Measurements from ENCODE around the gene EGFLAM. TPM values are rescaled to one million over a fixed set of nuclear protein-coding genes. Genes with fewer than 3 reads are reported as not detected.

Gene EGFLAM
- total RNA-seq, 1 donor, result 11.2 TPM

DNA sequence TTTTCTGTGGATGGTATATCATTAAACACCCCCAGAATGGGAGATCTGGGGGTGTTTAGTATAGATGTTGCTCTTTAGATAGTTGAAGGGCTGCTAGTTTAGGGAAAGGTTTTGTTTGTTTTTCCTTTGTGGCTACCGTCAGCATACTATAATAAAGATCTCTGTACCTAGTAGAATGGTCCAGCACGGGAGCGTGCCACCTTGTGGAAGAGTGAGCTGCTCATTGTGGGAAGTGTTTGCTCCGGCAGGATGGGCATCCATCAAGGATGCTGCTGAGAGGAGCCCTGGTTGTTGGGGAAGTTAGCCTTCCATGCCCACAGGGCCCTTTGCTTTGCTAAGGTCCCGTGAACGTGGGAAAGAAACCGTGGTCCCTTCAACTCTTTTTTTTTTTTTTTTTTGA is 185.0 kb downstream of the EGFLAM start:
- TF ChIP-seq, protein P1, sequence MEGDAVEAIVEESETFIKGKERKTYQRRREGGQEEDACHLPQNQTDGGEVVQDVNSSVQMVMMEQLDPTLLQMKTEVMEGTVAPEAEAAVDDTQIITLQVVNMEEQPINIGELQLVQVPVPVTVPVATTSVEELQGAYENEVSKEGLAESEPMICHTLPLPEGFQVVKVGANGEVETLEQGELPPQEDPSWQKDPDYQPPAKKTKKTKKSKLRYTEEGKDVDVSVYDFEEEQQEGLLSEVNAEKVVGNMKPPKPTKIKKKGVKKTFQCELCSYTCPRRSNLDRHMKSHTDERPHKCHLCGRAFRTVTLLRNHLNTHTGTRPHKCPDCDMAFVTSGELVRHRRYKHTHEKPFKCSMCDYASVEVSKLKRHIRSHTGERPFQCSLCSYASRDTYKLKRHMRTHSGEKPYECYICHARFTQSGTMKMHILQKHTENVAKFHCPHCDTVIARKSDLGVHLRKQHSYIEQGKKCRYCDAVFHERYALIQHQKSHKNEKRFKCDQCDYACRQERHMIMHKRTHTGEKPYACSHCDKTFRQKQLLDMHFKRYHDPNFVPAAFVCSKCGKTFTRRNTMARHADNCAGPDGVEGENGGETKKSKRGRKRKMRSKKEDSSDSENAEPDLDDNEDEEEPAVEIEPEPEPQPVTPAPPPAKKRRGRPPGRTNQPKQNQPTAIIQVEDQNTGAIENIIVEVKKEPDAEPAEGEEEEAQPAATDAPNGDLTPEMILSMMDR (IDR thresholded peaks at IDR 0.05; ENCODE audit: extremely low read depth, low read depth, low read length), result no peak
- no peaks in the 10 kb centered on the region for H3K9me3 ChIP-seq (ENCODE audit: low read depth, low read length)
- no peak overlapping the region for H2AFZ ChIP-seq (ENCODE audit: low read length)
- peak; percentile 64 for DNase-seq (ENCODE audit: insufficient read length, low spot score, missing footprints)
- peaks cover 13% of the 10 kb centered on the region for H3K79me2 ChIP-seq (ENCODE audit: insufficient read depth, low read length)
- H3K36me3 ChIP-seq (ENCODE audit: insufficient read depth, low read length), result peaks cover 3% of the 10 kb centered on the region
- H3K4me1 ChIP-seq (ENCODE audit: insufficient read depth, low read length), result peaks cover 9% of the 10 kb centered on the region
- H4K20me1 ChIP-seq (ENCODE audit: insufficient read depth, low read length), result no peaks in the 10 kb centered on the region
- no peak overlapping the region for H3K4me2 ChIP-seq (ENCODE audit: insufficient read depth, low read length)
- H3K27me3 ChIP-seq (ENCODE audit: insufficient read depth, low read length), result no peaks in the 10 kb centered on the region
- no peak overlapping the region for H3K4me3 ChIP-seq (ENCODE audit: insufficient read depth, low read length)
- no peak overlapping the region for H3K27ac ChIP-seq (ENCODE audit: low read depth, low read length)

DNA sequence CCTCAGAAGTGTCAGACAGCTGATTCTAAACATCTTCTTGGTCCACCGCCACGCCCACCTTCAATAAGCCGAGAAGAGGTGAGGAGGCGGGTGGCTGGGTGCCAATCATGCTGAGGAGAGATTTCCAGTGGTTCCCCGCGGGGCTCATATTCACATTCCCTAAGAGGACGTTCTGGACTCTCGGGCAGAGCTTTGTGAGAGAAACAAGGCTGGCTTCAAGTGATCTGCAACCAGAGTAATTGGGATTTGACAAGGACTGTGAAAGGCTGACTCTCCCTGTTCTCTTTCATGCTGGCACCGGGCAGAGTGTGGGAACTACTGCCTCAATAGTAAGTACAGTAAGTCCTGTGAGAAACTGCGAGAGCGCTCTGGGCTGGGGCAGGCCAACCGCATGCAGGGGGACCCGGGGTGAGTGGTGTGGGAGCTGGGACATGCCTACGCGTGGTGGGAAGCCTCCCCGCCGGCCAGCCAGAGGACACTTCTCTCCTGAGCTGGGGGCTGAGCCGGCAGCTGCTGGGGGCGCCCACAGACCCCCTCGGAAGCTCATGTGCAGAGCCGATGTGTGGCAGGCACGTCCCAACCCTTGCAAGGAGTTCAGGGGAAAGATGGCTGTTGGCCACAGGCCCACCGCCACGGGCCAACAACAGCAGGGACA is 187.1 kb downstream of the EGFLAM start:
- peaks cover 22% of the 10 kb centered on the region for H3K36me3 ChIP-seq (ENCODE audit: insufficient read depth, low read length)
- H3K4me2 ChIP-seq (ENCODE audit: insufficient read depth, low read length), result peak overlapping the region; percentile 84
- H3K27ac ChIP-seq (ENCODE audit: low read depth, low read length), result peak overlapping the region; percentile 91
- H4K20me1 ChIP-seq (ENCODE audit: insufficient read depth, low read length), result no peaks in the 10 kb centered on the region
- H3K27me3 ChIP-seq (ENCODE audit: insufficient read depth, low read length), result no peaks in the 10 kb centered on the region
- TF ChIP-seq, protein P1 (IDR thresholded peaks at IDR 0.05; ENCODE audit: extremely low read depth, low read depth, low read length), result no peak
- peak overlapping the region; percentile 86 for H3K4me3 ChIP-seq (ENCODE audit: insufficient read depth, low read length)
- H2AFZ ChIP-seq (ENCODE audit: low read length), result peak overlapping the region; percentile 91
- H3K79me2 ChIP-seq (ENCODE audit: insufficient read depth, low read length), result peaks cover 13% of the 10 kb centered on the region
- H3K9me3 ChIP-seq (ENCODE audit: low read depth, low read length), result no peaks in the 10 kb centered on the region
- DNase-seq (ENCODE audit: insufficient read length, low spot score, missing footprints), result peak; percentile 80
- peaks cover 9% of the 10 kb centered on the region for H3K4me1 ChIP-seq (ENCODE audit: insufficient read depth, low read length)

DNA sequence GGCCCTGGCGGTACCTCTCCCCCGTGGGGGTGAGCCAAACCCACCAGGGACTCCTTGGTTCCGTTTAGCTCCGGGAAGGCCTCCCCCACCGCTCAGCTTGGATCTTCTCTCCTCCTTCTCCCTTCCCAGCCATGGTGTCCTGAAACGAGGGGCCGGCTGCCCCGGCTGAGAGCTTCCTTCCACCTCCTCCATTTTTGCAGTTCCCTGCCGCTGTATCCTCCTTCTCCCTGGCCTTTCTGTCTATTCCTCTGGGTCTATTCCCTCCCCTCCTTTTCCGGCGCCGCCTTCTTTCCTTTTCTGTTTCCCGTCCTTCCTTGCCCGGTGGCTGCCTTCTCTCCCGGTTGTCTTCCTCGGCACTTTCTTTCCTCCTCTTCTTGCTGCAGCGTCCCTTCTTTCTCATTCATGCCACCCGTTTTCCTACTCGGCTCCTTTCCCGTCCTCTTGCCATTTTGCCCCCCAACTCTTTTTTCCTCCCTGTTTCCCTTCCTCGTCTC is 187.7 kb downstream of the EGFLAM start:
- DNase-seq (ENCODE audit: insufficient read length, low spot score, missing footprints), result peak; percentile 54
- no peaks in the 10 kb centered on the region for H4K20me1 ChIP-seq (ENCODE audit: insufficient read depth, low read length)
- H3K4me3 ChIP-seq (ENCODE audit: insufficient read depth, low read length), result peak overlapping the region; percentile 86
- peaks cover 13% of the 10 kb centered on the region for H3K79me2 ChIP-seq (ENCODE audit: insufficient read depth, low read length)
- H2AFZ ChIP-seq (ENCODE audit: low read length), result peak overlapping the region; percentile 91
- peak overlapping the region; percentile 84 for H3K4me2 ChIP-seq (ENCODE audit: insufficient read depth, low read length)
- TF ChIP-seq, protein P1 (IDR thresholded peaks at IDR 0.05; ENCODE audit: extremely low read depth, low read depth, low read length), result no peak
- peaks cover 23% of the 10 kb centered on the region for H3K36me3 ChIP-seq (ENCODE audit: insufficient read depth, low read length)
- H3K4me1 ChIP-seq (ENCODE audit: insufficient read depth, low read length), result peaks cover 9% of the 10 kb centered on the region
- peak overlapping the region; percentile 91 for H3K27ac ChIP-seq (ENCODE audit: low read depth, low read length)
- H3K27me3 ChIP-seq (ENCODE audit: insufficient read depth, low read length), result no peaks in the 10 kb centered on the region
- no peaks in the 10 kb centered on the region for H3K9me3 ChIP-seq (ENCODE audit: low read depth, low read length)

DNA sequence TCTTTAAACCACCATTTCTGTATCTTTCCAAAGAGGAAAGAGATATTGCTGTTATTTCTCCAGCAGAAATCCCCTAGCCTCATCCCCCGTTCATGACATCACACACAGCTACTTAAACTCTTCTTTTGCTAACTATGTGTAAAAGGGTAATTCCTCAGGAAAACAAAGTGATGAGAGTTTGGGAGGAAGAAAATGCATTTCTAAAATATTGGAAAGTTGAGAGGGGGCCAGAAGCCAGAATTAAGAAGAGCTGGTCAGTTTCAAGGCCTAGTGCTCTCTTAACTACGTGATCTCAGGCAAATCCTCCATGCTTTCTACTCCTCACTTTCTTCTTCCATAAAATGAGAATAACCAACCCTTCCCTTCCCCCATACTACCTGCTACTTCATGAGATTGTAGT is 188.7 kb downstream of the EGFLAM start:
- Histone ChIP-seq H3K4me2 (ENCODE audit: insufficient read depth, low read length) (peak overlapping the region; percentile 84), H3K4me1 (ENCODE audit: insufficient read depth, low read length) (peaks cover 9% of the 10 kb centered on the region), H3K4me3 (ENCODE audit: insufficient read depth, low read length) (peak overlapping the region; percentile 86)

More for the DNA sequence above, 188.7 kb downstream of the EGFLAM start:
- TF ChIP-seq, protein P1 (IDR thresholded peaks at IDR 0.05; ENCODE audit: extremely low read depth, low read depth, low read length), result no peak
- Histone ChIP-seq H4K20me1 (ENCODE audit: insufficient read depth, low read length) (no peaks in the 10 kb centered on the region), H3K9me3 (ENCODE audit: low read depth, low read length) (no peaks in the 10 kb centered on the region), H2AFZ (ENCODE audit: low read length) (no peak overlapping the region), H3K27ac (ENCODE audit: low read depth, low read length) (no peak overlapping the region), H3K36me3 (ENCODE audit: insufficient read depth, low read length) (peaks cover 27% of the 10 kb centered on the region), H3K27me3 (ENCODE audit: insufficient read depth, low read length) (no peaks in the 10 kb centered on the region), H3K79me2 (ENCODE audit: insufficient read depth, low read length) (peaks cover 13% of the 10 kb centered on the region)
- DNase-seq (ENCODE audit: insufficient read length, low spot score, missing footprints), result peak; percentile 34
